Gastroesophageal sphincter (tissue), 3 donors: ENCODE data around the gene GABBR2.
"Not testable (repeated sequence)": the region's sequence is repeated elsewhere in the genome, so short reads cannot be mapped to it uniquely, and the experiment has no call there.

Experiments
- CTCF ChIP-seq, 4 experiments: fragments of 200-600 bp in 2 of 4; fragments of 450-650 bp in 2 of 4; sonication (generic) in 1 of 4; IDR thresholded peaks; one replicate each; pipeline ENCODE4 v1.5.1; 2017 to 2019; ENCODE audit warnings: antibody characterized with exemption in 4 of 4, mild to moderate bottlenecking in 2 of 4, moderate library complexity in 2 of 4
- EP300 ChIP-seq: sonication (generic); formaldehyde crosslinking; IDR thresholded peaks from one replicate; pipeline ENCODE4 v1.6.1; 2017; ENCODE audit warnings: antibody characterized with exemption, mild to moderate bottlenecking
- POLR2A ChIP-seq, 2 donors: fragments of 450-650 bp; IDR thresholded peaks; one replicate each; pipeline ENCODE4 v1.6.1; 2017; ENCODE audit warnings: antibody characterized with exemption in 2 of 2, mild to moderate bottlenecking in 2 of 2, moderate library complexity in 1 of 2
- POLR2AphosphoS5 ChIP-seq: sonication (generic); formaldehyde crosslinking; IDR thresholded peaks from one replicate; pipeline ENCODE4 v1.6.1; 2017; ENCODE audit warnings: antibody characterized with exemption

- not testable (repeated sequence) for TF ChIP-seq CTCF (IDR thresholded peaks at IDR 0.05); POLR2A (IDR thresholded peaks at IDR 0.05); EP300; POLR2AphosphoS5
These were observed 438.5 kb downstream of the GABBR2 start for GRCh38 chr9:98270284-98270683.
